ENCODE results near the gene SKP1. TPM values are rescaled to one million over a fixed set of nuclear protein-coding genes. Genes with fewer than 3 reads are reported as not detected.

The SKP1 gene
- total and polyA plus RNA-seq, 9 of the 15 experiments (the other 6 are each of a cell fraction or from before 2014, with no cell fraction given) = 301 to 2,109 (median 639) TPM

GRCh38 chr5:134149571-134150303, 27.0 kb downstream of the SKP1 start:
- H3K9me1 ChIP-seq (ENCODE audit: control insufficient read depth, insufficient read depth, low read length) = no peaks in the 10 kb centered on the region
- H3K4me2 ChIP-seq (ENCODE audit: insufficient read depth, low read length) = no peak overlapping the region
- ChIA-PET CTCF (ENCODE audit: low intra/inter-chr PET ratio) (no interaction called here), POLR2A (interaction anchor here (0.5 to 2.1 kb wide), 5 partner anchors 9 to 139 kb away, joined by 3 to 10 read pairs (median 3); partner anchors contain the start of gene SKP1)
- FAIRE-seq (no peak), DNase-seq (ENCODE audit: extremely low read depth in 1 of 4, low spot score in 3 of 4) (no peak), ATAC-seq (no peak)
- intact Hi-C loops (cut with micrococcal nuclease) = no loop called here
- no peak overlapping the region for H3K4me3 ChIP-seq
- H3K4me1 ChIP-seq (replicated peaks in 1 of 2; ENCODE audit: control insufficient read depth in 2 of 2, insufficient read depth in 2 of 2, low read length in 2 of 2) = peaks cover 0 to 6% of the 10 kb centered on the region in 2 experiments; a peak in 3 of 5 replicates
- no peak for TF ChIP-seq PTRF (tag; IDR thresholded peaks at IDR 0.05)
- TF ChIP-seq ASH1L (IDR thresholded peaks at IDR 0.05; ENCODE audit: borderline replicate concordance, low read depth, partially characterized antibody) = no peak
- peaks cover 18% of the 10 kb centered on the region for H4K20me1 ChIP-seq (replicated peaks; ENCODE audit: control insufficient read depth, insufficient read depth, low read length)
- no peak overlapping the region for H3K27ac ChIP-seq (ENCODE audit: extremely low read depth, low read depth, low read length)
- H3K9me3 ChIP-seq (replicated peaks; ENCODE audit: control insufficient read depth, insufficient read depth, low read depth, low read length) = no peaks in the 10 kb centered on the region
- H2AFZ ChIP-seq (ENCODE audit: low read depth, low read length) = no peak overlapping the region
- 73% methylated on average over 4 of the region's 4 CpGs for WGBS (ENCODE audit: insufficient coverage, low coverage, missing lambda C conversion rate)
- in situ Hi-C loops (cut with MboI) = loop anchor here (5.0 kb wide), 1 partner anchor 107 kb away; no protein-coding TSS in a partner anchor
- H3K9ac ChIP-seq (ENCODE audit: insufficient read depth in 1 of 2, low read depth in 2 of 2, low read length in 2 of 2) = no peak overlapping the region
- no TSS peak for BruUV-seq (replicated peaks)
- peaks cover 93% of the 10 kb centered on the region for H3K36me3 ChIP-seq (ENCODE audit: control insufficient read depth, insufficient read depth, low read length)
- H3K27me3 ChIP-seq (ENCODE audit: control insufficient read depth in 2 of 2, insufficient read depth in 2 of 2, low read length in 2 of 2) = no peaks in the 10 kb centered on the region
- H3K79me2 ChIP-seq (ENCODE audit: control insufficient read depth, insufficient read depth, low read length) = peaks cover 27% of the 10 kb centered on the region; the same call in 2 of the 3 replicates

GRCh38 chr5:134148986-134149539, 27.7 kb downstream of the SKP1 start:
- Histone ChIP-seq H3K36me3 (ENCODE audit: control insufficient read depth, insufficient read depth, low read length) (peaks cover 95% of the 10 kb centered on the region), H4K20me1 (replicated peaks; ENCODE audit: control insufficient read depth, insufficient read depth, low read length) (peaks cover 22% of the 10 kb centered on the region), H3K9ac (ENCODE audit: insufficient read depth in 1 of 2, low read depth in 2 of 2, low read length in 2 of 2) (no peak overlapping the region), H3K4me3 (no peak overlapping the region), H3K79me2 (ENCODE audit: control insufficient read depth, insufficient read depth, low read length) (peaks cover 27% of the 10 kb centered on the region; the same call in 2 of the 3 replicates), H2AFZ (ENCODE audit: low read depth, low read length) (no peak overlapping the region), H3K9me3 (replicated peaks; ENCODE audit: control insufficient read depth, insufficient read depth, low read depth, low read length) (no peaks in the 10 kb centered on the region), H3K27ac (ENCODE audit: extremely low read depth, low read depth, low read length) (no peak overlapping the region), H3K27me3 (ENCODE audit: control insufficient read depth in 2 of 2, insufficient read depth in 2 of 2, low read length in 2 of 2) (no peaks in the 10 kb centered on the region), H3K4me2 (ENCODE audit: insufficient read depth, low read length) (no peak overlapping the region), H3K4me1 (replicated peaks in 1 of 2; ENCODE audit: control insufficient read depth in 2 of 2, insufficient read depth in 2 of 2, low read length in 2 of 2) (peaks cover 0 to 9% of the 10 kb centered on the region in 2 experiments; a peak in 3 of 5 replicates), H3K9me1 (ENCODE audit: control insufficient read depth, insufficient read depth, low read length) (no peaks in the 10 kb centered on the region)
- intact Hi-C loops (cut with micrococcal nuclease) = no loop called here
- POLR2A ChIA-PET = no interaction called here
- FAIRE-seq = no peak
- DNase-seq (ENCODE audit: extremely low read depth in 1 of 4, low spot score in 3 of 4) = no peak
- BruUV-seq (replicated peaks) = no TSS peak
- CTCF ChIA-PET (ENCODE audit: low intra/inter-chr PET ratio) = no interaction called here
- 94% methylated on average over 6 of the region's 6 CpGs for WGBS (ENCODE audit: insufficient coverage, low coverage, missing lambda C conversion rate)
- in situ Hi-C loops (cut with MboI) = loop anchor here (5.0 kb wide), 1 partner anchor 107 kb away; no protein-coding TSS in a partner anchor
- TF ChIP-seq RBM15 (IDR thresholded peaks at IDR 0.05; ENCODE audit: insufficient read depth, low read length) = no peak
- no peak for TF ChIP-seq NFXL1 (CRISPR knock-in tag; IDR thresholded peaks at IDR 0.05)
- ATAC-seq = no peak

Data from K562 (cell line).